Right ventricle myocardium superior (tissue), 1 donor: ENCODE data around the gene USP6NL. TPM values are rescaled to one million over a fixed set of nuclear protein-coding genes. Genes with fewer than 3 reads are reported as not detected.

Source experiments
- ATAC-seq: fragments of 200-7000 bp; cut with Tn5 transposase; one replicate; pipeline ENCODE4 v1.9.1; 2020; ENCODE audit warnings: mild to moderate bottlenecking; ENCODE audit not compliant: poor library complexity
- DNase-seq: peaks from one replicate; pipeline ENCODE4 v3.0.0-alpha.2; 2020
- intact Hi-C: fragments of 100-400 bp; cut with DNase I; formaldehyde crosslinking; loops from one replicate; pipeline ENCODE4 v1.11.2; 2022
- total RNA-seq: library from RNA; stranded (reverse); fragmentation: NEBNext Ultra II Directional; extraction: Animal tissue kit (Norgen Biotek cat#: 25700); gene quantifications from one replicate; pipeline ENCODE4 v1.2.1, GENCODE V29; 2021
- donor health status: DM: no; HTN: yes; CAD: no; lungs with severe emphysema.

Gene USP6NL
- total RNA-seq, 1 donor from 2014 or later, result 5.2 TPM

- ATAC-seq, result no peak
- DNase-seq, result no peak
- intact Hi-C loops, result no loop called here
These were observed 46.7 kb downstream of the USP6NL start for GRCh38 chr10:11564741-11565140.

DNA sequence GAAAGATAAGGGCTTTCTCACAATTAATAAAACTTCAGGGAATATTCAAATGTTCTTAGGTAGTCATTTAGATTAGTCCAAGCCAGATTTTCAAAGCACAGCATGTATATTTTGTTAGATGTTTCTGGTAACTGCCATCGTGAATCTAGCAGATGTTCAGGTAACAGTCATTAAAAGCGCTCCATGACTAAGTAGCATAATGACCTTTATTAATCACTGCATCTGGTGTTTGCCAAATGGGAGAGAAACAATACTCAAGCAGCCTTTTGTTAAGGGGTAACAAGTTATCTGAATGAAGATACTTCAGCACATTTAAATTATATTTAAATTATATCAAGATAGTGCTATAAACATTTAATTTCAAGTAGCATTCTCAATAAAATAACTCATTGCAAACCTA, 47.5 kb downstream of the USP6NL start:
- ATAC-seq (no peak), DNase-seq (no peak)
- intact Hi-C loops, result no loop called here

- ATAC-seq, result no peak
- no peak for DNase-seq
- intact Hi-C loops, result no loop called here
These were observed 48.6 kb downstream of the USP6NL start for GRCh38 chr10:11562888-11563287.

GRCh38 chr10:11560076-11560709, 51.3 kb downstream of the USP6NL start:
- intact Hi-C loops, result no loop called here
- no peak for DNase-seq
- ATAC-seq, result no peak

GRCh38 chr10:11557967-11558366, 53.5 kb downstream of the USP6NL start:
- intact Hi-C loops, result no loop called here
- no peak for ATAC-seq
- DNase-seq, result no peak

- DNase-seq (no peak), ATAC-seq (no peak)
- intact Hi-C loops, result no loop called here
These were observed 53.9 kb downstream of the USP6NL start for GRCh38 chr10:11557513-11557912.

DNA sequence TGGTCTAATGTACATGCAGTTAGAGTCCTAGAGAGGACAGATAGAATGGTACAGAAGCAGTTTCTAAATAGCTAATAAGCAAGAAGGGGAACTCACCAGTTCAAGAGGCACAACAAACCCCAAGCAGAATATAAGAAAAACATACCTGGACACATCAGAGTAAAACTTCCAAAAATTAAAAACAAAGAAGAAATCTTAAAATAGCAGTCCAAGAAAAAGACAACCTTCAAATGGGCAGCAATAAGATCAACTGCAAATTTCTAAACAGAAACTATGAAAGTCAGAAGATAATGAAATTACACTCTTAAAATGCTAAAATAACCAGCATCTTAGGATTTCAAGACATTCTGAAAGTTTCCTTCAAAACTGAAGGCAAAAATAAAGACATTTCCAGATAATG, 55.9 kb downstream of the USP6NL start:
- ATAC-seq (no peak), DNase-seq (no peak)
- intact Hi-C loops, result no loop called here

- DNase-seq (no peak), ATAC-seq (no peak)
- intact Hi-C loops, result no loop called here
These were observed 57.6 kb downstream of the USP6NL start for GRCh38 chr10:11553773-11554381.

DNA sequence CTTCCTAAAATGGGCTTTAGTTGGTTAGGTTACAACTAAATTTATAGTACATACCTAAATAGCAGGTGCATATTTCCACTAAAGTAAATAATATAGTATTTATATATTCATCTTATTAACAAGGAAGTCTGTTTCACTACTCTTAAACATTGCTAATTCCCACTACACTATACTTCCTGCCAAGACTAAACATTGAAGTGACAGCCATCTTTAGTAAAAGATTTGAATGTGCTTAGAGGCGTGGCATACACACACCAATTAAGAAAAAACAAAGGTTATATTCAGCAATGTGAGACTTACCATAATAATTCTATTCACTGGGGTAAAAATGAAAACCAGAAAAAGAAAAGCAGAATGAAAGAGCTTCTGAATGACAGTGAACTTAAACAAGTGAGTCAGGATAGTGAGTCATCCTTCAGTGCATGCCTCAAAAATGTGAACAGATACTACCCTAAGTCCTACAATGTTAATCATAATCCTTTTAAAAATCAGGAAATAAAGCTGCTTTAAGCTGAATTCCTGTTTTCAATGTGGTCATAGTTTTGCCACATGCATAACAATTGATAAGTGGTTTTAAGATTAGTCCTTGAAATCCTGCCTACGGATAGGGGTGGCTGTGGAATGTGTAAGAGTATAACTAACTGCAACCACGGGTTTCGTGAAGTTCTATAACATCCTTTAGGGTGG, 59.4 kb downstream of the USP6NL start:
- DNase-seq (no peak), ATAC-seq (no peak)
- intact Hi-C loops, result no loop called here

- DNase-seq, result no peak
These were observed 60.3 kb downstream of the USP6NL start for GRCh38 chr10:11551104-11551503.

DNA sequence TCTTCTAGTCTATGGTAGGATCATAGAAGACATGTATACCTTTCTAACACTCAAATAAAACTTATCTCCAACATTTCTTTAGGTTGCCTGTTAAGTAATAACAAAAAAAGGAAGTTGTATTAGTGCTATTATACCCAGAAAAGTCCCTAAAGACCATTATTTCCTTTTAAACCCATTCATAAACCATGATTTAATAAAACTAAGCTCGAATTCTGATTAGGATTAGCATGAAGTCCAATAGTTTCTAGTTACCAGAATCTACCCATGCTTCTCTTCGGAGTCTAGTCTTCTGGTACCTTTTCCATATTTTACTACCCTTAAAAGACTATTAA, 62.7 kb downstream of the USP6NL start:
- intact Hi-C loops, result no loop called here
- DNase-seq (no peak), ATAC-seq (no peak)

More at GRCh38 chr10:11551104-11551503, 60.3 kb downstream of the USP6NL start:
- intact Hi-C loops, result no loop called here
- ATAC-seq, result no peak

DNA sequence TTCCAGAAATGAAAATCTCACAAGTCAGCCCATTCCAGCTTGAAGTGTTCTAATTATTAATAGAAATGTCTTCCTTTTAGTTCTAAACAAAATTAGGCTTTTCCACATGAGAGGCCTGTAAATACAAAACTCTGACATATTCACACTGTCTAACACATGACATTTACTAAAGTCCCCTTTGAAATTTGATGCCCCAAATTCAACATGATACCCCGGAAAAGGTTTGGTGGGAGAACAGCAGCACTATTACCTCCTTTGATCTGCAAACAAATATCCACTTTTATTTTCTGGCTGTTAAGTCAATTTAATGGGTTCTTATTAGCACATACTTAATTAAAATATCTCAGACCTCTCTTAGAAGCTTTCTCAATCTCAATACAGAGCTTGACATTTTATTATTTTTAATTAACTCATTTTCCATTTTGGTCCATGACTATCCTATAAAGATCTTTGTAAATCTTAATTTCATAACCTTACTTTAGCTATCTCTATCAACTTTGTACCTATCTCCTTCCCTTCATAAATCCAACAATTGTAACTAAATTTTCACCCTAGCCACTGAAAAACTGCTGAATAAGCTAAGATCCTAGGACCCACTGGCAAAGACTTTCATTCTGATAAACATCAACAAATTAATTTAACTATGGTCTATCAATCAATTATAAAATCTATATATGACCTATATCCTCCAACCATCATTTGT, 63.2 kb downstream of the USP6NL start:
- ATAC-seq (no peak), DNase-seq (no peak)
- intact Hi-C loops, result no loop called here

GRCh38 chr10:11546581-11546980, 64.9 kb downstream of the USP6NL start:
- no peak for ATAC-seq
- no peak for DNase-seq
- intact Hi-C loops, result no loop called here

- ATAC-seq (no peak), DNase-seq (no peak)
- intact Hi-C loops, result no loop called here
These were observed 70.2 kb downstream of the USP6NL start for GRCh38 chr10:11541296-11541695.

- intact Hi-C loops, result no loop called here
- no peak for DNase-seq
- ATAC-seq, result no peak
These were observed 72.1 kb downstream of the USP6NL start for GRCh38 chr10:11539191-11539868.

GRCh38 chr10:11538834-11539190, 72.6 kb downstream of the USP6NL start:
- ATAC-seq (no peak), DNase-seq (no peak)
- intact Hi-C loops, result no loop called here

GRCh38 chr10:11536228-11536627, 75.2 kb downstream of the USP6NL start:
- ATAC-seq (no peak), DNase-seq (no peak)
- intact Hi-C loops, result no loop called here

DNA sequence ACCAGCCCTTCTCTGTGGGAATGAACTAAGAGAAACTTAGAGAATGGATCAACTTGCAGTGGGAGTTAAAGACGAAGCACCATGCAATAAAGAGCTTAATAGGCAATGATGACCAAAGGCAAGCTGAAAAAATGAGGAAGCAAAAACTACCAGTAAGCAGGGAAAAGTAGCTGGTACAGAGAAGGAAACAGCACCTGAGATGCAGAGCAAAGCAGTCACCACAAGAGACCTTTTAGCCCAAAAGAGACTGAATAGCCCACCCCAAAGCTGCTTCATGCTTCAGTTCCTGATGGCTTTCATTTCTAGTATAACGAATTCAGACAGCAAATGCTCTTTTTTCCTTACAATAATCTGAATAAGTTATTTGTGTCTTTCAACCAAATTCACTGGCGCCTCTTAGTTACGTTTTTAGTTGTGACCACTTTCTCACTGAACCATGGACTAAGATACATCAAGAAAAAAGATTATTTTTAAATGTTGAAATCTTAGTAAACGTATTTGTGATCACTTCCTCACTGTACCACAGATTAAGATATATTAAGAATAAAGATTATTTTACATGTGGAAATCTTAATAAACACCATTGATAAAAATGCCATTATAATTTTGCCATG, 76.0 kb downstream of the USP6NL start:
- DNase-seq (no peak), ATAC-seq (no peak)
- intact Hi-C loops, result no loop called here

DNA sequence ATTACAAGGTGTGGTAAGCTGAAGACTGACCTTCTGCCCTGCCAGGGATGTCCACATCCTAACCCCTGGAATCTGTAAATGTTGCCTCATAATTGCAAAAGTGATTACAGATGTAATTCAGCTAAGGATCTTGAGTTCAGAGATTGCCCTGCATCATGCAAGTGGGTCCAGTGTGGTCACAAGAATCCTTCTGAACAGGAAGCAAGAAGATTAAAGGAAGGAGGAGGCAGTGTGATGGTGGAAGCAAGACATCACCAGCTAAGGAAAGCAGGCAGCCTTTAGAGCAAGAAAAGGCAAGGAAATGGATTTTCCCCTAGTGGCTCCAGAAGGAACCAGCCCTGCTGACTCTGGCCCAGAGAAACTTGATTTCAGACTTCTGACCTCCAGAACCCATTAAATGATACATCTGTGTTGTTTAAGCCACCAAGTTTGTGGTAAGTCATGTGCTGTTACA, 78.1 kb downstream of the USP6NL start:
- intact Hi-C loops, result no loop called here
- DNase-seq (no peak), ATAC-seq (peak; percentile 57)
